SK-N-MC (cell line): ENCODE results near the gene CD300LB.
A peak's percentile ranks its signal among the peaks of the same experiment; 100 is the strongest.
"Not testable (repeated sequence)": the region's sequence is repeated elsewhere in the genome, so short reads cannot be mapped to it uniquely, and the experiment has no call there.

ENCODE experiments used
- DNase-seq: peaks from one replicate; pipeline ENCODE4 v3.0.0-alpha.2; 2011; ENCODE audit warnings: low read depth, low spot score
- H3K27ac ChIP-seq: fragments of 200-600 bp; sonication (generic); 2 replicates; pipeline ENCODE4 v1.5.1; 2016; ENCODE audit warnings: mixed run types
- H3K36me3 ChIP-seq: fragments of 200-600 bp; sonication (generic); 2 replicates; pipeline ENCODE4 v1.6.1; 2017; ENCODE audit warnings: antibody characterized with exemption, low read length, mixed read lengths; ENCODE audit not compliant: insufficient read depth
- H3K4me3 ChIP-seq: fragments of 200-600 bp; sonication (generic); 2 replicates; pipeline ENCODE4 v1.5.1; 2016
- H3K9ac ChIP-seq: fragments of 200-600 bp; sonication (generic); 2 replicates; pipeline ENCODE4 v1.8.0; 2017; ENCODE audit warnings: mixed run types, mixed read lengths; ENCODE audit not compliant: insufficient read length
- H3K9me3 ChIP-seq: fragments of 200-600 bp; sonication (generic); 2 replicates; pipeline ENCODE4 v1.6.1; 2017; ENCODE audit warnings: low read depth, mild to moderate bottlenecking, antibody characterized with exemption, low read length, moderate library complexity, mixed read lengths
- EZH2 ChIP-seq: fragments of 200-600 bp; sonication (generic); IDR thresholded peaks from one replicate; pipeline ENCODE4 v1.6.1; 2017; ENCODE audit warnings: antibody characterized with exemption
- FOXP2 ChIP-seq: optimal IDR thresholded peaks from 2 replicates; pipeline ENCODE3; 2011; ENCODE audit warnings: mild to moderate bottlenecking, moderate library complexity; ENCODE audit not compliant: insufficient read depth; ENCODE audit errors: extremely low read length, control extremely low read depth
- POLR2AphosphoS5 ChIP-seq: IDR thresholded peaks from 2 replicates; pipeline ENCODE4 v1.6.1; 2012; ENCODE audit warnings: mild to moderate bottlenecking, low read depth, low read length, borderline replicate concordance

CD300LB gene

GRCh38 chr17:74499992-74500391 lies 31.3 kb downstream of the CD300LB start:
- Histone ChIP-seq H3K4me3 (no peak overlapping the region), H3K9ac (no peak overlapping the region), H3K36me3 (no peaks in the 10 kb centered on the region), H3K27ac (no peak overlapping the region), H3K9me3 (no peaks in the 10 kb centered on the region)
- no peak for DNase-seq
- TF ChIP-seq EZH2 (no peak), FOXP2 (no peak), POLR2AphosphoS5 (no peak)

- H3K9me3 ChIP-seq, result no peaks in the 10 kb centered on the region
- no peak for DNase-seq
- H3K27ac ChIP-seq, result no peak overlapping the region
- no peak for TF ChIP-seq EZH2
- TF ChIP-seq FOXP2, result no peak
- TF ChIP-seq POLR2AphosphoS5, result no peak
- no peak overlapping the region for H3K9ac ChIP-seq
- H3K4me3 ChIP-seq, result no peak overlapping the region
- no peaks in the 10 kb centered on the region for H3K36me3 ChIP-seq
These were observed 33.8 kb downstream of the CD300LB start for GRCh38 chr17:74497471-74497870.

GRCh38 chr17:74493331-74493833 lies 37.9 kb downstream of the CD300LB start:
- no peaks in the 10 kb centered on the region for H3K9me3 ChIP-seq
- H3K9ac ChIP-seq, result no peak overlapping the region
- no peak overlapping the region for H3K4me3 ChIP-seq
- DNase-seq, result peak; percentile 2
- no peaks in the 10 kb centered on the region for H3K36me3 ChIP-seq
- TF ChIP-seq EZH2 (no peak), FOXP2 (no peak), POLR2AphosphoS5 (no peak)
- no peak overlapping the region for H3K27ac ChIP-seq

GRCh38 chr17:74491626-74492025 lies 39.6 kb downstream of the CD300LB start:
- H3K36me3 ChIP-seq, result no peaks in the 10 kb centered on the region
- no peaks in the 10 kb centered on the region for H3K9me3 ChIP-seq
- no peak overlapping the region for H3K27ac ChIP-seq
- no peak overlapping the region for H3K4me3 ChIP-seq
- DNase-seq, result no peak
- TF ChIP-seq FOXP2, result no peak
- TF ChIP-seq EZH2, result no peak
- TF ChIP-seq POLR2AphosphoS5, result no peak
- no peak overlapping the region for H3K9ac ChIP-seq

GRCh38 chr17:74490716-74491115 lies 40.6 kb downstream of the CD300LB start:
- no peak overlapping the region for H3K4me3 ChIP-seq
- no peak for DNase-seq
- H3K36me3 ChIP-seq, result no peaks in the 10 kb centered on the region
- TF ChIP-seq POLR2AphosphoS5 (no peak), EZH2 (no peak), FOXP2 (no peak)
- no peaks in the 10 kb centered on the region for H3K9me3 ChIP-seq
- no peak overlapping the region for H3K27ac ChIP-seq
- no peak overlapping the region for H3K9ac ChIP-seq

- not testable (repeated sequence) for DNase-seq, H3K27ac ChIP-seq, H3K9ac ChIP-seq, H3K4me3 ChIP-seq, H3K36me3 ChIP-seq, H3K9me3 ChIP-seq
These were observed 43.0 kb downstream of the CD300LB start for GRCh38 chr17:74488276-74488675.

- no peaks in the 10 kb centered on the region for H3K36me3 ChIP-seq
- no peak for TF ChIP-seq EZH2
- no peak for TF ChIP-seq FOXP2
- TF ChIP-seq POLR2AphosphoS5, result no peak
- no peaks in the 10 kb centered on the region for H3K9me3 ChIP-seq
- no peak overlapping the region for H3K9ac ChIP-seq
- H3K4me3 ChIP-seq, result no peak overlapping the region
- no peak overlapping the region for H3K27ac ChIP-seq
- no peak for DNase-seq
These were observed 45.4 kb downstream of the CD300LB start for GRCh38 chr17:74485841-74486240.

- Histone ChIP-seq H3K4me3 (no peak overlapping the region), H3K36me3 (no peaks in the 10 kb centered on the region), H3K9ac (no peak overlapping the region), H3K9me3 (no peaks in the 10 kb centered on the region), H3K27ac (no peak overlapping the region)
- DNase-seq, result no peak
- no peak for TF ChIP-seq POLR2AphosphoS5
- TF ChIP-seq FOXP2, result no peak
- no peak for TF ChIP-seq EZH2
These were observed 46.1 kb downstream of the CD300LB start for GRCh38 chr17:74485022-74485743.

- Histone ChIP-seq H3K9ac (no peak overlapping the region), H3K4me3 (no peak overlapping the region), H3K9me3 (no peaks in the 10 kb centered on the region), H3K36me3 (no peaks in the 10 kb centered on the region), H3K27ac (no peak overlapping the region)
- DNase-seq, result no peak
- TF ChIP-seq FOXP2 (no peak), EZH2 (no peak), POLR2AphosphoS5 (no peak)
These were observed 47.2 kb downstream of the CD300LB start for GRCh38 chr17:74484066-74484465.
